NCI-H2196 treated with DMSO at 0.1 percent for 48 hours (cell line): ENCODE results near the gene PARD6B.
"Not testable (repeated sequence)": the region's sequence is repeated elsewhere in the genome, so short reads cannot be mapped to it uniquely, and the experiment has no call there.

Experiments
- DNase-seq: peaks from one replicate; lab custom pipeline; 2025; ENCODE audit not compliant: unreplicated experiment; lab: John Stamatoyannopoulos, UW

PARD6B gene

DNA sequence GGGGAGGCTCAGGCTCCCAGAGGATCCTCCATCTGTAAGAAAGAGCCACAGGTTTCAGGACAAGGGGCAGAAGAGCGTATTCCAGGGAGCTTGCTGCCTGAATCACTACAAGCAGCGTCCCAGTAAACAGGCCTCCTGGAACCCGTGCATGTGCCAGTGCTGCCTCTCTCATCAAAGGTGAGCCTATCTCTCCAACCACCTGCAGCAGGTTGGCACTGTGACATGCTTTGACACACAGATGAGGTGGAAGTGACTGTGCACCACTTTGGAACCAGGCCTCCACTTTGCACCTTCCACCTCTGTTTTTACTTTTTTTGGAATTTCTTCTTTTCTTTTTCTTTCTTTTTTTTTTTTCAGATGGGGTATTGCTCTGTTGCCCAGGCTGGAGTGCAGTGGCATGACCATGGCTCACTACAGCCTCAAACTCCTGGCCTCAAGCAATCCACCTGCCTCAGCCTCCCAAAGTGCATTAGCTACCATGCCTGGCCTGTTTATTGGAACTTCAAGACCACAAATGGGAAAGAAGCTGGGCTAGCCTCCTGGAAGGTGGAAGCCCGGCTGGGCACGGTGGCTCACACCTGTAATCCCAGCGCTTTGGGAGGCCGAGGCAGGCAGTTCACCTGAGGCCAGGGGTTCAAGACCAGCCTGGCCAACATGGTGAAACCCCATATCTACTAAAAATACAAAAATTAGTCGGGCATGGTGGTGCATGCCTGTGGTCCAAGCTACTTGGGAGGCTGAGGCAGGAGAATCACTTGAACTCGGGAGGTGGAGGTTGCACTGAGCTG, 27.5 kb upstream of the PARD6B start:
- not testable (repeated sequence) for DNase-seq

DNA sequence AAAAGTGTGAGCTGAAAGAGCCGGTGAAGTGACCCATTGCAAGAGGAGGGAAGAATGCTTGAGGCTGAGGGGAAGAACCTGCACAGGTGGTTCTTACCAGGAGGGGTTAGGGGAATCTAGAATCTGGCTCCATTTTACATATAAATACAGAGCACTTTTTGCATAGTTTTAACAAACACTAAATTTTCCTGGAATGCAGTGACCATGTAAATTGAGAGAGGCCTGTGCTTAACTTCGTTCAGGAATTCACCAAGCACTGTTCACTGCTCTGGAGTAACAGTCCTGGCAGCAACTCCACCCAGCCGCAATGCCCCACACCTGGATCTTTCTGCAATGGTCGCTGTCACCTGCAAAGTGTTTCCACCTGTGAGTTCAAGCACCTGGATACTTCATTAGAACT, 26.9 kb upstream of the PARD6B start:
- DNase-seq, result no peak

- DNase-seq, result no peak
Observed at GRCh38 chr20:50704971-50705370, 26.4 kb upstream of the PARD6B start.

DNA sequence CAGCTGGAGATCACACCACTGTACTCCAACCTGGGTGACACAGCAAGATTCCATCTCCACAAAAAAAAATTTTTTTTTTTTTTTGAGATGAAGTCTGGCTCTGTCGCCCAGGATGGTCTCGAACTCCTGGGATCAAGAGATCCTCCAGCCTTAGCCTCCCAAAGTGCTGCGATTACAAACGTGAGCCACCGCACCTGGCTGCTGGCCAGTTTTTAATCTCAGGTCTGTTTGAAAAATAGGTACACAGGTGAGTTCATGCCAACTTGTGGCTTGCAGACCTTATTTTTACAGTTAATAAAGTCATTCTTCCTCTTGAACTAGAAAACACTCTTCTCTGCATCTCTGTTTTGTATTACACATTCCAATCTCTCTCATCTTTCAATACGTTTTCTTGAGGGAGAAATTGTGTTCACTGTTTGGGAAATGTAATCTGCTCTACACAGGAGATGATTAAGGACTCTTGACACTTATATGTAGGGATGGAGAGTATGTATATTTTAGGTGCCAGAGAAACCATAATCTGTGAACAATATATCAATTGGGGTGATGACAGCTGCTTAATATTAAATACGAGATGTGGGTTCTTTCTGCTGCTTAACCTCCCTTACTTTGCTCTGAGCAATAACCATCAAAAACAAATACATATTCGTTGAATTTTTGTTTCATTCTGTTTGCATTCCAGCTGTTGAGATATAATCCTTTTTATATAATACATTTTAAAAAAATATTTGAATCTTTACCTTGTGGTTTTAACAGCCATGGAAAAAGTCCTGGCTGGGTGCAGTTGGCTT, 22.3 kb upstream of the PARD6B start:
- no peak for DNase-seq

- no peak for DNase-seq
Observed at GRCh38 chr20:50709636-50709973, 21.8 kb upstream of the PARD6B start.

DNA sequence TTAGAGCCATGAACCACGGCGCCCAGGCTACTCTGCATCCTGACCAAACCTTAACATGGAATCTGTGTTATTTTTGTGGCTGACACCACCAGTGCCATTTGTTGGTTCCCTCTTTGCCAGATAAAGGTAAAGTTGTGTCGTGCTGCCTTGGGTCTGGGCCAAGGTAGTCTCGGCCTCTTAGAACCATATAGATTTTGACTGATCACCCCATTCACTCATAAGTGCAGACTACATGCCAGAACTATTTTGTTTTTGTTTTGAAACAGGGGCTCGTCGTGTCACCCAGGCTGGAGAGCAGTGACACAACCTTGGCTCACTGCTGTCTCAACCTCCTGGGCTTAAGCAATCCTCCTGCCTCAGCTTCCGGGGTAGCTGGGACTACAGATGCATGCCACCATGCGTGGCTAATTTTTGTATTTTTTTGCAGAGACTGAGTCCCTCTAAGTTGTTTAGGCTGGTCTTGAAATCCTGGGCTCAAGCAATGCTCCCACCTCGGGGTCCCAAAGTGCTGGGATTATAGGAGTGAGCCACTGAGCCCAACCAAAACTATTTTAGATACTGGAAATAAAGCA, 20.8 kb upstream of the PARD6B start:
- no peak for DNase-seq

DNA sequence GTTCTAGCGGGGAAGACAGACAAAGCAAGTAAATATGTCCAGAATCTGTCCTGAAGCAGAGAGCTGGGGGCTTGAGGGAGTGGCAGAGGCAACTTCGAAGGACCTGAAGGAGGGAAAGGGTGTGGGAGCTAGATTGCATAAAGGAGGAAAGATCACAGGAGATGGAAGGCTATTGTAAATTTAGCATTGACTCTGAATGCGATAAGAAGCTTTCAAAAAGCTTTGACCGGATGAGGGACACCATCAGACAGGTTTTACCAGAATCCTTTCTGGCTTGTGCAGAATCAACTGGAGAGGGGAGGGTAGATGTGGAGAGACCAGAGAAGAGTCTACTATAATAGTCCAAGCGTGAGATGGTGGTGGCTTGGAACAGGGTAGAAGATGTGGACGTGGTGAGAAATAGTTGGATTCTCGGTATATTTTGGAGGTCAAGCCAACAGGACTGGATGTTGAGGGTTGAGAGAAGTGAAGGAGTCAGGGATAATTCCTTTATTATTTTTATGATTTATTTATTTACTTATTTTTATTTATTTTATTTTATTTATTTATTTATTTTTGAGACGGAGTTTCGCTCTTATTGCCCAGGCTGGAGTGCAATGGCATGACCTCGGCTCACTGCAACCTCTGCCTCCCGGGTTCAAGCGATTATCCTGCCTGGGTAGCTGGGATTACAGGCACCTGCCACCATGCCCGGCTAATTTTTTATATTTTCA, 20.1 kb upstream of the PARD6B start:
- DNase-seq, result no peak

GRCh38 chr20:50712771-50713656, 18.4 kb upstream of the PARD6B start:
- DNase-seq, result no peak

DNA sequence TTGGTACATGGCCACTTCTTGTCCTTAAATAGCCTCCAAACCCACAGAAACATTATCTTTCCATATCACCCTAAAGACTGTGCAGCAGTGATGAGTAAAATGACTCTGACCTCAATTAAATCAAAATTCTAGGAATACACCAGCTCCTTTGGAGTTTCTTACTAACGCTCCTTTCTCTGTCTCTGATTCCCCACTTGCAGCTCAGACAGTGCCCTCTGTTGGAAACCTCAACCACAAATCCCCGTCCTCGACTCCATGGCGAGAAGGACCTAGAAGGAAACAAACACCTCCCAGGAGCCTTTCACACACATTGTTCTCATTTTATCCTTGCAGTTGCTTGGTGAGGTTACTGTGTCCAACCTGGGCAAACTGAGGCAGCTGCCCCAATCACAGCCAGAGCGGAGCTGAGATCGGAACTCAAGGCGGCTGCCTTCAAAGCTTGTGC, 17.7 kb upstream of the PARD6B start:
- no peak for DNase-seq

DNA sequence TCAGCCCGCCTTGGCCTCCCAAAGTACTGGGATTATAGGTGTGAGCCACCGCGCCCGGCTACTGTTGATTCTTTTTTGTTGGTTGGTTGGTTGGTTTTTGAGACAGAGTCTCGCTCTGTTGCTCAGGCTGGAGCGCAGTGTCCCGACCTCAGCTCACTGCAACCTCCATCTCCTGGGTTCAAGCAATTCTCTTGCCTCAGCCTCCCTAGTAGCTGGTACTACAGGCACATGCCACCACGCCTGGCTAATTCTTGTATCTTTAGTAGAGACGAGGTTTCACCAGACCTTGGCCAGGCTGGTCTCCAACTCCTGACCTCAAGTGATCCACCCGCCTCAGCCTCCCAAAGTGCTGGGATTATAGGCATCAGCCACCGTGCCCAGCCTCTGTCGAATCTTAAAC, 17.0 kb upstream of the PARD6B start:
- DNase-seq, result not testable (repeated sequence)

- DNase-seq, result no peak
Observed at GRCh38 chr20:50715694-50716093, 15.7 kb upstream of the PARD6B start.

GRCh38 chr20:50716518-50716917, 14.9 kb upstream of the PARD6B start:
- DNase-seq, result no peak

DNA sequence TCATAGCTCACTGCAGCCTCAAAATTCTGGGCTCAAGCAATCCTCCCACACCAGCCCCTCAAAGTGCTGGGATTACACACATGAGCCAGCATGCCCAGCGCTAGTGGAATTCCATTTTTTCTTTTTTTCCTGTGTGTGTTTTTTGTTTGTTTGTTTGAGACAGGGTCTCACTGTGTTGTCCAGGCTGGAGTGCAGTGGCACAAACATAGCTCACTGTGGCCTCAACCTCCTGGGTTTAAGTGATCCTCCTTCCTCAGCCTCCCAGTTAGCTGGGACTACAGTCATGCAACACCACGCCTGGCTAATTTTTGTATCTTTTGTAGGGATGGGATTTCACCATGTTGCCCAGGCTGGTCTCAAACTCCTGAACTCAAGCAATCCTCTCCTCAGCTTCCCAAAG, 14.1 kb upstream of the PARD6B start:
- no peak for DNase-seq

GRCh38 chr20:50717974-50718761, 13.2 kb upstream of the PARD6B start:
- DNase-seq, result no peak

DNA sequence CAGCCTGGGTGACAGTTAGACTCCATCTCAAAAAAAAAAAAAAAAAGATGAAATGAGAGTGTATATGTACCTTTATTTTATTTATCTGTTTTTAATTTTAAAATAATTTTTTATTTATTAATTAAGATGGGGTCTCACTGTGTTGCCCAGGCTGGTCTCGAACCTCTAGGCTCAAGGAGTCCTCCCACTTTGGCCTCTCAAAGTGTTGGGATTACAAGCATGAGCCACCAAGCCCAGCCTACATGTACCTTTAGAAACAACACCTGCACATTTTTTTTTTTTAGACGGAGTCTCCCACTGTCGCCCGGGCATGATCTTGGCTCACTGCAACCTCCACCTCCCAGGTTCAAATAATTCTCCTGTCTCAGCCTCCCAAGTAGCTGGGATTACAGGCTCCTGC, 12.1 kb upstream of the PARD6B start:
- DNase-seq, result no peak

GRCh38 chr20:50720026-50720425, 11.4 kb upstream of the PARD6B start:
- DNase-seq, result no peak

DNA sequence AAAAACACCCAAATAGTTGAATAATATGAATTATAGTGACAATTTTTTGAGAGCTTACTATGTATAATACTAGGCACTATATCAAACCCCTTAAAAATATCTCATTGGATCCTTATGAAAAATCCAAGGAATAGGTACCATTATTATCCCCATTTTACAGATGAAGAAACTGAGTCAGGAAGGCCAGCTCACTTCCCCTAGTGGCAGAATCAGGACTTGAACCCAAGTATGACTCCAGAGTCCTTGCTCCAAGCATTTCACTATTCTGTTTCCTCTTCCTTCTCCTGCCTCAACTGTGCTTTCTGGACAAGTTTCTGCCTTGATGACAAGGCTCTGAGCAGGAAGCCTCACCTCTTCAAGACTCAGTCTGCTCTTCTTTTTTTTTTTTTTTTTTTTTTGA, 10.8 kb upstream of the PARD6B start:
- DNase-seq, result no peak

DNA sequence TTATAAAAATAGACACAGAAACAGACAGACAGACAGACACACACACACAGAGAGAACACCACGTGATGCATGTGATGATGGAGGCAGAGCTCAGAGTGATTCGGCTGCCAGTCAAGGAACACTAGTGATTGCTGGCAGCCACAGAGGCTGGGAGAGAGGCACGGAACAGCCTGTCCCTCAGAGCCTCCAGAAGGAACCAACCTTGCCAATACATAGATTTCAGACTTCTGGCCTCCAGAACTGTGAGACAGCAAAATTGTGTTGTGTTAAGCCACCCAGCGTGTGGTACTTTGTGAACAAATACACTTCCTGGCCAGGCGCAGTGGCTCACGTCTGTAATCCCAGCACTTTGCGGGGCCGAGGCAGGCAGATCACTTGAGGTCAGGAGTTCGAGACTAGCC, 9.5 kb upstream of the PARD6B start:
- no peak for DNase-seq

- DNase-seq, result no peak
Observed at GRCh38 chr20:50722424-50723155, 8.8 kb upstream of the PARD6B start.
